HCT116 (cell line): Measurements from ENCODE around the gene MACROH2A1. TPM values are rescaled to one million over a fixed set of nuclear protein-coding genes. Genes with fewer than 3 reads are reported as not detected.

Experiments used
- ATAC-seq: fragments of 200-7000 bp; cut with Tn5 transposase; 2 replicates; pipeline ENCODE4 v1.9.1; 2020; ENCODE audit warnings: mild to moderate bottlenecking, moderate library complexity
- BruUV-seq: library from RNA; stranded (reverse); fragments of 400-500 nt; replicated peaks from 2 replicates; lab custom pipeline; 2021; lab: Mats Ljungman, UMichigan
- CTCF ChIA-PET: fragments of 300-600 bp; sonication (Branson Sonifier 250); formaldehyde crosslinking; loops from one replicate; lab custom pipeline; 2021; ENCODE audit warnings: antibody characterized with exemption; lab: Charles Lee
- POLR2A ChIA-PET: fragments of 300-600, 350-600 bp; sonication (Branson Sonifier 250); formaldehyde crosslinking; loops from one replicate; lab custom pipeline; 2021; ENCODE audit warnings: antibody characterized with exemption; lab: Charles Lee
- RAD21 ChIA-PET, 2 experiments: fragments of 300-600 bp; sonication (Branson Sonifier 250); formaldehyde crosslinking; loops; one replicate each; lab custom pipeline; 2023; ENCODE audit warnings: low total read pairs in 2 of 2; ENCODE audit not compliant: uncharacterized antibody in 2 of 2, unreplicated experiment in 2 of 2, low non-redundant PET in 1 of 2; lab: Charles Lee
- DNase-seq: peaks from one replicate; pipeline ENCODE4 v3.0.0-alpha.2; 2010; ENCODE audit warnings: low read depth, low spot score
- H2AFZ ChIP-seq: fragments of 200-600 bp; shearing (Covaris generic), sonication (generic); 2 replicates; pipeline ENCODE4 v1.6.1; 2017; ENCODE audit warnings: low read depth, mixed run types, mixed read lengths, antibody characterized with exemption, low read length; ENCODE audit not compliant: poor library complexity, severe bottlenecking
- H3K27ac ChIP-seq: 2 replicates; pipeline ENCODE4 v1.5.1; 2012; ENCODE audit warnings: low read depth, low read length
- H3K27me3 ChIP-seq: fragments of 200-600 bp; sonication (generic); 2 replicates; pipeline ENCODE4 v1.6.1; 2016; ENCODE audit warnings: mixed run types, low read length, mixed read lengths; ENCODE audit not compliant: insufficient read depth
- H3K36me3 ChIP-seq, 2 experiments: fragments of 200-500 bp in 1 of 2; fragments of 200-600 bp in 1 of 2; sonication (Bioruptor generic) in 1 of 2; sonication (generic) in 1 of 2; 2 replicates each; pipeline versions ENCODE4 v1.5.1 to v1.6.1; 2014 to 2016; ENCODE audit warnings: low read length in 2 of 2, inconsistent platforms in 1 of 2, mixed read lengths in 1 of 2, mixed run types in 1 of 2; ENCODE audit not compliant: insufficient read depth in 2 of 2, control insufficient read depth in 1 of 2
- H3K4me1 ChIP-seq, 2 experiments: fragments of 200-600 bp in 1 of 2; sonication (generic) in 1 of 2; 2 replicates each; pipeline versions ENCODE4 v1.5.1 to v1.6.1; 2012 to 2017; ENCODE audit warnings: low read length in 2 of 2, inconsistent platforms in 1 of 2, mild to moderate bottlenecking in 1 of 2, mixed read lengths in 1 of 2, mixed run types in 1 of 2, moderate library complexity in 1 of 2; ENCODE audit not compliant: insufficient read depth in 2 of 2, control insufficient read depth in 1 of 2
- H3K4me2 ChIP-seq: fragments of 200-600 bp; sonication (generic); 2 replicates; pipeline ENCODE4 v1.6.1; 2017; ENCODE audit warnings: mixed run types, low read length, mixed read lengths
- H3K4me3 ChIP-seq, 2 experiments: fragments of 200-600 bp in 1 of 2; sonication (generic) in 1 of 2; replicated peaks in 1 of 2; 2 replicates each; pipeline ENCODE4 v1.5.1; 2011 to 2016; ENCODE audit warnings: low read length in 2 of 2, control low read depth in 1 of 2, low read depth in 1 of 2, mild to moderate bottlenecking in 1 of 2, mixed read lengths in 1 of 2, mixed run types in 1 of 2
- H3K79me2 ChIP-seq: fragments of 200-600 bp; sonication (generic); 2 replicates; pipeline ENCODE4 v1.6.1; 2017; ENCODE audit warnings: mild to moderate bottlenecking, mixed run types, low read length, moderate library complexity, mixed read lengths; ENCODE audit not compliant: insufficient read depth
- H3K9ac ChIP-seq: fragments of 200-600 bp; sonication (generic); 2 replicates; pipeline ENCODE4 v1.6.1; 2016; ENCODE audit warnings: low read length, mixed read lengths
- H3K9me2 ChIP-seq: fragments of 200-600 bp; sonication (generic), shearing (Covaris generic); 2 replicates; pipeline ENCODE4 v1.6.1; 2017; ENCODE audit warnings: mixed run types, mild to moderate bottlenecking, moderate library complexity; ENCODE audit not compliant: insufficient read depth
- H3K9me3 ChIP-seq, 2 experiments: fragments of 200-500 bp in 1 of 2; fragments of 200-600 bp in 1 of 2; sonication (Bioruptor generic) in 1 of 2; sonication (generic) in 1 of 2; 2 replicates each; pipeline ENCODE4 v1.6.1; 2014 to 2017; ENCODE audit warnings: low read length in 2 of 2, mixed read lengths in 2 of 2, inconsistent platforms in 1 of 2, low read depth in 1 of 2, mild to moderate bottlenecking in 1 of 2, mixed run types in 1 of 2, moderate library complexity in 1 of 2; ENCODE audit not compliant: control insufficient read depth in 1 of 2, insufficient read depth in 1 of 2
- H4K20me1 ChIP-seq: fragments of 200-600 bp; sonication (generic), shearing (Covaris generic); 2 replicates; pipeline ENCODE4 v1.6.1; 2017; ENCODE audit warnings: mixed run types, mild to moderate bottlenecking, moderate library complexity; ENCODE audit not compliant: insufficient read depth
- CBX3 ChIP-seq: IDR thresholded peaks from 2 replicates; pipeline ENCODE4 v1.6.1; 2012; ENCODE audit warnings: low read depth
- ELF1 ChIP-seq: IDR thresholded peaks from 2 replicates; pipeline ENCODE4 v1.6.1; 2012; ENCODE audit warnings: low read depth, borderline replicate concordance
- EZH2phosphoT487 ChIP-seq: fragments of 200-600 bp; IDR thresholded peaks from 2 replicates; pipeline ENCODE4 v1.6.1; 2018; ENCODE audit warnings: antibody characterized with exemption, borderline replicate concordance
- FOSL1 ChIP-seq: IDR thresholded peaks from 2 replicates; pipeline ENCODE4 v1.6.1; 2012; ENCODE audit warnings: low read depth
- JUND ChIP-seq: IDR thresholded peaks from 2 replicates; pipeline ENCODE4 v1.6.1; 2012
- RAD21 ChIP-seq: IDR thresholded peaks from 2 replicates; pipeline ENCODE4 v1.6.1; 2012; ENCODE audit warnings: low read depth, mild to moderate bottlenecking
- TCF7L2 ChIP-seq: IDR thresholded peaks from 2 replicates; pipeline ENCODE4 v1.7.0; 2011; ENCODE audit warnings: borderline replicate concordance, inconsistent platforms; ENCODE audit not compliant: insufficient read depth, insufficient read length; ENCODE audit errors: extremely low read depth
- ZFX ChIP-seq: fragments of 450-650 bp; IDR thresholded peaks from 2 replicates; pipeline ENCODE4 v1.6.1; 2017
- intact Hi-C: fragments of 100-400 bp; cut with micrococcal nuclease; formaldehyde crosslinking; loops from 2 replicates; pipeline ENCODE4 v1.10.0; 2022
- total RNA-seq: library from RNA; stranded (reverse); gene quantifications from one replicate; pipeline ENCODE4 v1.2.1, GENCODE V29; 2021; ENCODE audit not compliant: unreplicated experiment
- TF ChIP-seq, protein P1 (sequence below), 3 experiments: fragments of 200-600 bp in 1 of 3; sonication (generic) in 1 of 3; IDR thresholded peaks in 2 of 3; conservative IDR thresholded peaks in 1 of 3; 2 replicates each; pipeline ENCODE4 v1.5.1; 2012 to 2017; ENCODE audit warnings: low read depth in 2 of 3, low read length in 2 of 3, antibody characterized with exemption in 1 of 3, borderline replicate concordance in 1 of 3, control low read depth in 1 of 3, mild to moderate bottlenecking in 1 of 3, mixed read lengths in 1 of 3, mixed run types in 1 of 3, moderate library complexity in 1 of 3; ENCODE audit not compliant: insufficient read depth in 1 of 3
- TF ChIP-seq, protein P2 (sequence below): IDR thresholded peaks from 2 replicates; pipeline ENCODE4 v1.6.1; 2011; ENCODE audit warnings: mild to moderate bottlenecking, low read length, moderate library complexity; ENCODE audit not compliant: insufficient replicate concordance; ENCODE audit errors: extremely low read depth

Gene MACROH2A1
- total RNA-seq, 1 experiment from 2014 or later: 218 TPM

DNA sequence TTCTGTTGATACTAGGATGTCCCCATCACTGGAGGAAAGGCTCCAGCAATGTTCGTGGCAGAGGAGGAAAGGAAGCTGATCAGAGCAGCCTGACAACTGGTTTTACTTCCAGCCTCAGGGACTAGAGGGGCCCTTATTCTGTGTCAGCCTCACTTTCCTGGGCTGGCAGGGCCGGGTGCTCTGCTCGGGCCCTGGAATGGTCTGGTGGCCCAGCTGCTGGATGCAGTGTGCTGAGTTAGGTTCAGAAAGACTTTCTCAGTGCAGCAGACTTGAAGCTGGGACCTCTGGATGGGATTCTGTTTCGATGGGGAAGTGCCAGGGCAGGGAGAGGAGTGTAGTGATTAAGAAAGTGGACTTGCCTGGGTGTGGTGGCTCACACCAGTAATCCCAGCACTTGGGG is 81.0 kb downstream of the MACROH2A1 start:
- CTCF ChIA-PET: no interaction called here
- POLR2A ChIA-PET: no interaction called here

More for the DNA sequence above, 81.0 kb downstream of the MACROH2A1 start:
- Histone ChIP-seq H3K4me3 (no peak overlapping the region), H3K9ac (no peak overlapping the region), H2AFZ (no peak overlapping the region), H3K36me3 (no peaks in the 10 kb centered on the region), H3K27me3 (no peaks in the 10 kb centered on the region), H3K79me2 (no peaks in the 10 kb centered on the region), H3K9me3 (no peaks in the 10 kb centered on the region), H4K20me1 (no peaks in the 10 kb centered on the region), H3K9me2 (no peaks in the 10 kb centered on the region), H3K4me1 (no peaks in the 10 kb centered on the region), H3K27ac (no peak overlapping the region), H3K4me2 (no peak overlapping the region)
- no peak for DNase-seq
- intact Hi-C loops: no loop called here
- BruUV-seq: no TSS peak
- RAD21 ChIA-PET: no interaction called here
- no peak for TF ChIP-seq ELF1
- no peak for TF ChIP-seq EZH2phosphoT487
- no peak for TF ChIP-seq RAD21
- TF ChIP-seq ZFX: no peak
- TF ChIP-seq CBX3: no peak
- TF ChIP-seq JUND: no peak
- TF ChIP-seq, protein P1, sequence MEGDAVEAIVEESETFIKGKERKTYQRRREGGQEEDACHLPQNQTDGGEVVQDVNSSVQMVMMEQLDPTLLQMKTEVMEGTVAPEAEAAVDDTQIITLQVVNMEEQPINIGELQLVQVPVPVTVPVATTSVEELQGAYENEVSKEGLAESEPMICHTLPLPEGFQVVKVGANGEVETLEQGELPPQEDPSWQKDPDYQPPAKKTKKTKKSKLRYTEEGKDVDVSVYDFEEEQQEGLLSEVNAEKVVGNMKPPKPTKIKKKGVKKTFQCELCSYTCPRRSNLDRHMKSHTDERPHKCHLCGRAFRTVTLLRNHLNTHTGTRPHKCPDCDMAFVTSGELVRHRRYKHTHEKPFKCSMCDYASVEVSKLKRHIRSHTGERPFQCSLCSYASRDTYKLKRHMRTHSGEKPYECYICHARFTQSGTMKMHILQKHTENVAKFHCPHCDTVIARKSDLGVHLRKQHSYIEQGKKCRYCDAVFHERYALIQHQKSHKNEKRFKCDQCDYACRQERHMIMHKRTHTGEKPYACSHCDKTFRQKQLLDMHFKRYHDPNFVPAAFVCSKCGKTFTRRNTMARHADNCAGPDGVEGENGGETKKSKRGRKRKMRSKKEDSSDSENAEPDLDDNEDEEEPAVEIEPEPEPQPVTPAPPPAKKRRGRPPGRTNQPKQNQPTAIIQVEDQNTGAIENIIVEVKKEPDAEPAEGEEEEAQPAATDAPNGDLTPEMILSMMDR (IDR thresholded peaks at IDR 0.05 in 2 of 3, conservative IDR thresholded peaks at IDR 0.05 in 1 of 3; ENCODE audit: borderline replicate concordance in 1 of 3, insufficient read depth in 1 of 3, low read depth in 2 of 3, low read length in 2 of 3): no peak
- no peak for TF ChIP-seq TCF7L2
- TF ChIP-seq FOSL1: no peak
- TF ChIP-seq, protein P2, sequence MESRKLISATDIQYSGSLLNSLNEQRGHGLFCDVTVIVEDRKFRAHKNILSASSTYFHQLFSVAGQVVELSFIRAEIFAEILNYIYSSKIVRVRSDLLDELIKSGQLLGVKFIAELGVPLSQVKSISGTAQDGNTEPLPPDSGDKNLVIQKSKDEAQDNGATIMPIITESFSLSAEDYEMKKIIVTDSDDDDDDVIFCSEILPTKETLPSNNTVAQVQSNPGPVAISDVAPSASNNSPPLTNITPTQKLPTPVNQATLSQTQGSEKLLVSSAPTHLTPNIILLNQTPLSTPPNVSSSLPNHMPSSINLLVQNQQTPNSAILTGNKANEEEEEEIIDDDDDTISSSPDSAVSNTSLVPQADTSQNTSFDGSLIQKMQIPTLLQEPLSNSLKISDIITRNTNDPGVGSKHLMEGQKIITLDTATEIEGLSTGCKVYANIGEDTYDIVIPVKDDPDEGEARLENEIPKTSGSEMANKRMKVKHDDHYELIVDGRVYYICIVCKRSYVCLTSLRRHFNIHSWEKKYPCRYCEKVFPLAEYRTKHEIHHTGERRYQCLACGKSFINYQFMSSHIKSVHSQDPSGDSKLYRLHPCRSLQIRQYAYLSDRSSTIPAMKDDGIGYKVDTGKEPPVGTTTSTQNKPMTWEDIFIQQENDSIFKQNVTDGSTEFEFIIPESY: no peak
- no peak for ATAC-seq
